NCI-H82 treated with DMSO at 0.1 percent for 48 hours (cell line): ENCODE results near the gene SAP30.

Source experiments
- DNase-seq: peaks from one replicate; lab custom pipeline; 2025; ENCODE audit not compliant: unreplicated experiment; lab: John Stamatoyannopoulos, UW

SAP30 gene

GRCh38 chr4:173370477-173371291, at the start of gene SAP30:
TSS of gene SAP30 (plus strand) at chr4:173370954. CDS start at chr4:173371183, 229 bp downstream.
- peak; percentile 90 for DNase-seq

- DNase-seq = no peak
Measured at GRCh38 chr4:173325007-173325736, 45.6 kb upstream of the SAP30 start.

GRCh38 chr4:173328236-173328901, 42.4 kb upstream of the SAP30 start:
- DNase-seq = no peak

GRCh38 chr4:173330590-173330989, 40.2 kb upstream of the SAP30 start:
- no peak for DNase-seq

- no peak for DNase-seq
Measured at GRCh38 chr4:173332021-173332487, 38.7 kb upstream of the SAP30 start.

GRCh38 chr4:173332963-173333657, 37.6 kb upstream of the SAP30 start:
- no peak for DNase-seq

- DNase-seq = no peak
Measured at GRCh38 chr4:173333658-173334084, 37.1 kb upstream of the SAP30 start.

GRCh38 chr4:173334085-173334890, 36.5 kb upstream of the SAP30 start, which contains the start of gene HMGB2:
TSS of gene HMGB2 (minus strand) at chr4:173334358. CDS start at chr4:173333649, 709 bp downstream.
- DNase-seq = peak; percentile 98

- DNase-seq = peak; percentile 55
Measured at GRCh38 chr4:173334891-173335752, 35.6 kb upstream of the SAP30 start.

- DNase-seq = no peak
Measured at GRCh38 chr4:173337463-173337862, 33.3 kb upstream of the SAP30 start.

- DNase-seq = no peak
Measured at GRCh38 chr4:173343832-173344397, 26.8 kb upstream of the SAP30 start.

GRCh38 chr4:173345648-173346047, 25.1 kb upstream of the SAP30 start:
- DNase-seq = no peak

- DNase-seq = no peak
Measured at GRCh38 chr4:173346074-173346473, 24.7 kb upstream of the SAP30 start.

- no peak for DNase-seq
Measured at GRCh38 chr4:173347467-173347866, 23.3 kb upstream of the SAP30 start.

GRCh38 chr4:173357939-173358338, 12.8 kb upstream of the SAP30 start:
- DNase-seq = no peak

GRCh38 chr4:173360587-173361221, 10.1 kb upstream of the SAP30 start:
- no peak for DNase-seq

GRCh38 chr4:173362666-173363065, 8.1 kb upstream of the SAP30 start:
- no peak for DNase-seq

GRCh38 chr4:173365359-173365996, 5.3 kb upstream of the SAP30 start:
- DNase-seq = no peak
